ENCODE measurements around the gene USP44. TPM values are rescaled to one million over a fixed set of nuclear protein-coding genes. Genes with fewer than 3 reads are reported as not detected.

USP44 gene
- total RNA-seq = 1 to 10 TPM in 7 of 9 donors, under 1 TPM in 2; 0.69 to 3.0 (median 1.3) TPM
- 1 to 10 TPM in 2 of 3 donors, under 1 TPM in 1; 0.88 to 1.6 (median 1.1) TPM for polyA plus RNA-seq
- long read RNA-seq, donor 1 = 0 reads
- long read RNA-seq, donor 2 = 0 reads
- long read RNA-seq, donor 3 = 0 reads
- long read RNA-seq, donor 4, partial matches to known transcripts = 1 of 2 reads
- long read RNA-seq, donor 4, other reads (novel, unspliced or antisense) = 1 of 2 reads
- long read RNA-seq, donor 5, partial matches to known transcripts = 0 of 7 reads
- long read RNA-seq, donor 5, other reads (novel, unspliced or antisense) = 4 of 7 reads
- long read RNA-seq, donor 6 = 0 reads
- long read RNA-seq, donor 7 = 0 reads
- long read RNA-seq, donor 8 = 0 reads
- long read RNA-seq, donor 9 = 0 reads
- long read RNA-seq, donor 10 = 0 reads

- Histone ChIP-seq H3K27ac (no peak within 1 kb of the TSS), H3K27me3 (no peaks in the 10 kb centered on the region), H3K9me3 (replicated peaks in 1 of 3) (no peaks in the 10 kb centered on the region), H3K4me3 (no peak within 1 kb of the TSS), H3K36me3 (replicated peaks in 1 of 2) (no peaks in the 10 kb centered on the region), H3K4me1 (replicated peaks in 1 of 2) (peaks cover 0 to 9% of the 10 kb centered on the region in 2 donors)
- TF ChIP-seq CTCF (IDR thresholded peaks at IDR 0.05) (no peak), POLR2A (IDR thresholded peaks at IDR 0.05) (no peak)
- intact Hi-C loops (cut with DNase I) = no loop called here
- no peak for DNase-seq
- WGBS, 4 donors = 55 to 69% (median 63%) methylated on average over 8 to 9 of the region's 9 CpGs
Measured at GRCh38 chr12:95551305-95551704, at the start of gene USP44. TSS of gene USP44 (minus strand) at chr12:95551476. CDS start at chr12:95534256, 17,220 bp downstream.

- H3K9me3 ChIP-seq (replicated peaks in 1 of 3) = no peaks in the 10 kb centered on the region
- 86 to 99% (median 95%) methylated on average over 6 to 8 of the region's 8 CpGs for WGBS, 4 donors
- H3K27me3 ChIP-seq = no peaks in the 10 kb centered on the region
- H3K4me1 ChIP-seq (replicated peaks in 1 of 2) = no peaks in the 10 kb centered on the region
- intact Hi-C loops (cut with DNase I) = no loop called here
- no peak overlapping the region for H3K4me3 ChIP-seq
- DNase-seq = no peak
- no peaks in the 10 kb centered on the region for H3K36me3 ChIP-seq (replicated peaks in 1 of 2)
- H3K27ac ChIP-seq = no peak overlapping the region
- no peak for TF ChIP-seq POLR2A (IDR thresholded peaks at IDR 0.05)
- TF ChIP-seq CTCF (IDR thresholded peaks at IDR 0.05) = no peak
Measured at GRCh38 chr12:95600567-95600966, 49.3 kb upstream of the USP44 start.

GRCh38 chr12:95599880-95600279 is 48.6 kb upstream of the USP44 start:
- H3K4me3 ChIP-seq = no peak overlapping the region
- intact Hi-C loops (cut with DNase I) = no loop called here
- TF ChIP-seq POLR2A (IDR thresholded peaks at IDR 0.05) = no peak
- no peak for TF ChIP-seq CTCF (IDR thresholded peaks at IDR 0.05)
- no peaks in the 10 kb centered on the region for H3K27me3 ChIP-seq
- WGBS, 4 donors = 88 to 92% (median 91%) methylated on average over 5 of the region's 5 CpGs
- no peak for DNase-seq
- no peak overlapping the region for H3K27ac ChIP-seq
- H3K4me1 ChIP-seq (replicated peaks in 1 of 2) = no peaks in the 10 kb centered on the region
- H3K9me3 ChIP-seq (replicated peaks in 1 of 3) = no peaks in the 10 kb centered on the region
- no peaks in the 10 kb centered on the region for H3K36me3 ChIP-seq (replicated peaks in 1 of 2)

GRCh38 chr12:95594136-95594535 is 42.9 kb upstream of the USP44 start:
- Histone ChIP-seq H3K27me3 (peaks cover 2% of the 10 kb centered on the region), H3K9me3 (replicated peaks in 1 of 3) (no peaks in the 10 kb centered on the region), H3K36me3 (replicated peaks in 1 of 2) (no peaks in the 10 kb centered on the region), H3K4me3 (no peak overlapping the region), H3K27ac (no peak overlapping the region), H3K4me1 (replicated peaks in 1 of 2) (no peaks in the 10 kb centered on the region)
- TF ChIP-seq CTCF (IDR thresholded peaks at IDR 0.05) (no peak), POLR2A (IDR thresholded peaks at IDR 0.05) (no peak)
- DNase-seq = no peak
- 65 to 83% (median 72%) methylated on average over 2 of the region's 2 CpGs for WGBS, 4 donors
- intact Hi-C loops (cut with DNase I) = no loop called here

Measured in adrenal gland (tissue), 19 donors.